Activated CD4-positive, alpha-beta T cell treated with anti-CD3 and anti-CD28 coated beads, Interleukin-2, Interleukin-6, amounts not matched to agents 100 ng/mL and 50 ng/mL, durations not matched to agents 16 hours and 8 hours (primary cell): ENCODE measurements around the gene TMPRSS2.

Source experiments
- DNase-seq: peaks from one replicate; pipeline ENCODE4 v3.0.0-alpha.2; 2020

TMPRSS2 gene

GRCh38 chr21:41509145-41509496 is 1.2 kb upstream of the TMPRSS2 start:
- DNase-seq = no peak

GRCh38 chr21:41508415-41509144 is 622 bp upstream of the TMPRSS2 start:
- no peak for DNase-seq

GRCh38 chr21:41506611-41507520 is 1.1 kb downstream of the TMPRSS2 start:
- no peak for DNase-seq

- DNase-seq = no peak
Measured at GRCh38 chr21:41506005-41506594, 1.9 kb downstream of the TMPRSS2 start.

- DNase-seq = no peak
Measured at GRCh38 chr21:41504030-41504429, 3.9 kb downstream of the TMPRSS2 start.

GRCh38 chr21:41503331-41503730 is 4.6 kb downstream of the TMPRSS2 start:
- DNase-seq = no peak

- DNase-seq = no peak
Measured at GRCh38 chr21:41501919-41502318, 6.0 kb downstream of the TMPRSS2 start.

GRCh38 chr21:41500931-41501381 is 7.0 kb downstream of the TMPRSS2 start:
- DNase-seq = no peak

- no peak for DNase-seq
Measured at GRCh38 chr21:41500363-41500762, 7.6 kb downstream of the TMPRSS2 start.

- no peak for DNase-seq
Measured at GRCh38 chr21:41499920-41500319, 8.0 kb downstream of the TMPRSS2 start.

- DNase-seq = no peak
Measured at GRCh38 chr21:41497788-41498187, 10.2 kb downstream of the TMPRSS2 start.

GRCh38 chr21:41497008-41497407 is 10.9 kb downstream of the TMPRSS2 start:
- DNase-seq = no peak

GRCh38 chr21:41494242-41494641 is 13.7 kb downstream of the TMPRSS2 start:
- no peak for DNase-seq

GRCh38 chr21:41491412-41491811 is 16.5 kb downstream of the TMPRSS2 start:
- DNase-seq = no peak

- DNase-seq = no peak
Measured at GRCh38 chr21:41490330-41490729, 17.6 kb downstream of the TMPRSS2 start.

- no peak for DNase-seq
Measured at GRCh38 chr21:41489329-41489728, 18.6 kb downstream of the TMPRSS2 start.

- peak; percentile 8 for DNase-seq
Measured at GRCh38 chr21:41488080-41488479, 19.9 kb downstream of the TMPRSS2 start.

GRCh38 chr21:41487082-41487481 is 20.9 kb downstream of the TMPRSS2 start:
- DNase-seq = no peak

GRCh38 chr21:41483973-41484372 is 24.0 kb downstream of the TMPRSS2 start:
- DNase-seq = no peak

- no peak for DNase-seq
Measured at GRCh38 chr21:41483415-41483814, 24.5 kb downstream of the TMPRSS2 start.

GRCh38 chr21:41482980-41483379 is 25.0 kb downstream of the TMPRSS2 start:
- DNase-seq = no peak

GRCh38 chr21:41482301-41482700 is 25.7 kb downstream of the TMPRSS2 start:
- no peak for DNase-seq

- DNase-seq = no peak
Measured at GRCh38 chr21:41481191-41481590, 26.8 kb downstream of the TMPRSS2 start.
